NCI-H2196 treated with DMSO at 0.1 percent for 48 hours (cell line): ENCODE results near the gene SAC3D1.
"Not testable (repeated sequence)": the region's sequence is repeated elsewhere in the genome, so short reads cannot be mapped to it uniquely, and the experiment has no call there.

Experiments
- DNase-seq: peaks from one replicate; lab custom pipeline; 2025; ENCODE audit not compliant: unreplicated experiment; lab: John Stamatoyannopoulos, UW

Gene SAC3D1

GRCh38 chr11:65040847-65041622, at the start of gene SAC3D1:
SAC3D1 (plus strand) TSS chr11:65041210; CDS start chr11:65041293, 83 bp downstream.
- DNase-seq: peak; percentile 95

- no peak for DNase-seq
These were observed 46.7 kb upstream of the SAC3D1 start for GRCh38 chr11:64994318-64994717.

GRCh38 chr11:64996327-64996709, 44.7 kb upstream of the SAC3D1 start:
- no peak for DNase-seq

- DNase-seq: peak; percentile 93
These were observed 44.2 kb upstream of the SAC3D1 start, which contains the start of gene BATF2 for GRCh38 chr11:64996710-64997380. BATF2 (minus strand) TSS chr11:64996971; CDS start chr11:64996914, 57 bp downstream.

- DNase-seq: peak; percentile 18
These were observed 42.9 kb upstream of the SAC3D1 start for GRCh38 chr11:64998141-64998540.

GRCh38 chr11:64998690-64999431, 42.1 kb upstream of the SAC3D1 start:
- no peak for DNase-seq

- DNase-seq: no peak
These were observed 41.5 kb upstream of the SAC3D1 start for GRCh38 chr11:64999478-64999877.

GRCh38 chr11:65002706-65003105, 38.3 kb upstream of the SAC3D1 start:
- DNase-seq: no peak

- no peak for DNase-seq
These were observed 37.7 kb upstream of the SAC3D1 start for GRCh38 chr11:65003282-65003681.

GRCh38 chr11:65003968-65004367, 37.0 kb upstream of the SAC3D1 start:
- not testable (repeated sequence) for DNase-seq

GRCh38 chr11:65008016-65008415, 33.0 kb upstream of the SAC3D1 start:
- no peak for DNase-seq

GRCh38 chr11:65008873-65009272, 32.1 kb upstream of the SAC3D1 start:
- no peak for DNase-seq

GRCh38 chr11:65013130-65013887, 27.7 kb upstream of the SAC3D1 start:
- peak; percentile 79 for DNase-seq

- peak; percentile 70 for DNase-seq
These were observed 26.9 kb upstream of the SAC3D1 start, which contains the start of gene ARL2 for GRCh38 chr11:65013888-65014725. ARL2 (plus strand) TSS chr11:65014160; CDS start chr11:65014208, 48 bp downstream.

GRCh38 chr11:65014726-65015227, 26.2 kb upstream of the SAC3D1 start:
- no peak for DNase-seq

- no peak for DNase-seq
These were observed 24.3 kb upstream of the SAC3D1 start for GRCh38 chr11:65016705-65017104.

GRCh38 chr11:65017937-65018336, 23.1 kb upstream of the SAC3D1 start:
- no peak for DNase-seq

GRCh38 chr11:65019824-65020223, 21.2 kb upstream of the SAC3D1 start:
- DNase-seq: no peak

- no peak for DNase-seq
These were observed 20.0 kb upstream of the SAC3D1 start for GRCh38 chr11:65021003-65021402.

GRCh38 chr11:65021509-65021908, 19.5 kb upstream of the SAC3D1 start:
- no peak for DNase-seq
